ENCODE results near the gene TAS1R3.

GRCh38 chr1:1327291-1327690 is 3.8 kb upstream of the TAS1R3 start:
- TF ChIP-seq TOX (CRISPR knock-in tag; IDR thresholded peaks at IDR 0.05; ENCODE audit: borderline replicate concordance) (no peak), ZC3H10 (CRISPR knock-in tag; IDR thresholded peaks at IDR 0.05) (no peak), BACH2 (CRISPR knock-in tag; IDR thresholded peaks at IDR 0.05; ENCODE audit: borderline replicate concordance) (no peak), TCF4 (CRISPR knock-in tag; IDR thresholded peaks at IDR 0.05; ENCODE audit: borderline replicate concordance) (no peak), ZNF8 (CRISPR knock-in tag; IDR thresholded peaks at IDR 0.05) (no peak), CREB5 (CRISPR knock-in tag; IDR thresholded peaks at IDR 0.05; ENCODE audit: low read depth) (no peak), ZNF70 (CRISPR knock-in tag; IDR thresholded peaks at IDR 0.05) (no peak), ZFP3 (CRISPR knock-in tag; IDR thresholded peaks at IDR 0.05) (no peak), OSR1 (CRISPR knock-in tag; IDR thresholded peaks at IDR 0.05) (no peak), CSDC2 (CRISPR knock-in tag; IDR thresholded peaks at IDR 0.05) (no peak), ARNTL (CRISPR knock-in tag; IDR thresholded peaks at IDR 0.05; ENCODE audit: borderline replicate concordance, low read depth) (no peak)
- TF ChIP-seq, protein P1, sequence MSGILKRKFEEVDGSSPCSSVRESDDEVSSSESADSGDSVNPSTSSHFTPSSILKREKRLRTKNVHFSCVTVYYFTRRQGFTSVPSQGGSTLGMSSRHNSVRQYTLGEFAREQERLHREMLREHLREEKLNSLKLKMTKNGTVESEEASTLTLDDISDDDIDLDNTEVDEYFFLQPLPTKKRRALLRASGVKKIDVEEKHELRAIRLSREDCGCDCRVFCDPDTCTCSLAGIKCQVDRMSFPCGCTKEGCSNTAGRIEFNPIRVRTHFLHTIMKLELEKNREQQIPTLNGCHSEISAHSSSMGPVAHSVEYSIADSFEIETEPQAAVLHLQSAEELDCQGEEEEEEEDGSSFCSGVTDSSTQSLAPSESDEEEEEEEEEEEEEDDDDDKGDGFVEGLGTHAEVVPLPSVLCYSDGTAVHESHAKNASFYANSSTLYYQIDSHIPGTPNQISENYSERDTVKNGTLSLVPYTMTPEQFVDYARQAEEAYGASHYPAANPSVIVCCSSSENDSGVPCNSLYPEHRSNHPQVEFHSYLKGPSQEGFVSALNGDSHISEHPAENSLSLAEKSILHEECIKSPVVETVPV (CRISPR knock-in tag; IDR thresholded peaks at IDR 0.05): no peak
- TF ChIP-seq, protein P2, sequence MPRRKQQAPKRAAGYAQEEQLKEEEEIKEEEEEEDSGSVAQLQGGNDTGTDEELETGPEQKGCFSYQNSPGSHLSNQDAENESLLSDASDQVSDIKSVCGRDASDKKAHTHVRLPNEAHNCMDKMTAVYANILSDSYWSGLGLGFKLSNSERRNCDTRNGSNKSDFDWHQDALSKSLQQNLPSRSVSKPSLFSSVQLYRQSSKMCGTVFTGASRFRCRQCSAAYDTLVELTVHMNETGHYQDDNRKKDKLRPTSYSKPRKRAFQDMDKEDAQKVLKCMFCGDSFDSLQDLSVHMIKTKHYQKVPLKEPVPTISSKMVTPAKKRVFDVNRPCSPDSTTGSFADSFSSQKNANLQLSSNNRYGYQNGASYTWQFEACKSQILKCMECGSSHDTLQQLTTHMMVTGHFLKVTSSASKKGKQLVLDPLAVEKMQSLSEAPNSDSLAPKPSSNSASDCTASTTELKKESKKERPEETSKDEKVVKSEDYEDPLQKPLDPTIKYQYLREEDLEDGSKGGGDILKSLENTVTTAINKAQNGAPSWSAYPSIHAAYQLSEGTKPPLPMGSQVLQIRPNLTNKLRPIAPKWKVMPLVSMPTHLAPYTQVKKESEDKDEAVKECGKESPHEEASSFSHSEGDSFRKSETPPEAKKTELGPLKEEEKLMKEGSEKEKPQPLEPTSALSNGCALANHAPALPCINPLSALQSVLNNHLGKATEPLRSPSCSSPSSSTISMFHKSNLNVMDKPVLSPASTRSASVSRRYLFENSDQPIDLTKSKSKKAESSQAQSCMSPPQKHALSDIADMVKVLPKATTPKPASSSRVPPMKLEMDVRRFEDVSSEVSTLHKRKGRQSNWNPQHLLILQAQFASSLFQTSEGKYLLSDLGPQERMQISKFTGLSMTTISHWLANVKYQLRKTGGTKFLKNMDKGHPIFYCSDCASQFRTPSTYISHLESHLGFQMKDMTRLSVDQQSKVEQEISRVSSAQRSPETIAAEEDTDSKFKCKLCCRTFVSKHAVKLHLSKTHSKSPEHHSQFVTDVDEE (CRISPR knock-in tag; IDR thresholded peaks at IDR 0.05): no peak
